ENCODE results near the gene ENAH. TPM values are rescaled to one million over a fixed set of nuclear protein-coding genes. Genes with fewer than 3 reads are reported as not detected.

The ENAH gene
- polyA plus RNA-seq, 1 donor (not counting 4 experiments of a cell fraction or from before 2014, with no cell fraction given): 61.0 TPM

GRCh38 chr1:225539069-225539468, 113.9 kb downstream of the ENAH start:
- DNase-seq (ENCODE audit: low read depth, low spot score): no peak

GRCh38 chr1:225537554-225538251, 115.2 kb downstream of the ENAH start:
- dilution Hi-C loops (cut with MboI; ENCODE audit: extremely low pct_ligation_motif_present, low sequenced_read_pairs): no loop called here
- Histone ChIP-seq H3K9ac (ENCODE audit: control insufficient read depth, extremely low read depth, insufficient read depth, low read length) (no peak overlapping the region), H3K4me3 (ENCODE audit: control insufficient read depth in 2 of 3, extremely low read depth in 1 of 3, insufficient read depth in 2 of 3, low read depth in 1 of 3, low read length in 3 of 3) (no peak overlapping the region), H3K4me1 (ENCODE audit: control insufficient read depth, extremely low read depth, insufficient read depth, low read length) (peaks cover 11% of the 10 kb centered on the region), H4K20me1 (ENCODE audit: control insufficient read depth, extremely low read depth, insufficient read depth, low read length) (no peaks in the 10 kb centered on the region), H3K27me3 (ENCODE audit: control insufficient read depth, extremely low read depth, insufficient read depth, low read length) (no peaks in the 10 kb centered on the region), H3K79me2 (ENCODE audit: control insufficient read depth, insufficient read depth, low read length) (peaks cover 4% of the 10 kb centered on the region), H2AFZ (ENCODE audit: control insufficient read depth, low read length) (no peak overlapping the region), H3K27ac (ENCODE audit: control insufficient read depth, insufficient read depth, low read length) (no peak overlapping the region), H3K9me1 (ENCODE audit: control insufficient read depth, extremely low read depth, insufficient read depth, low read length) (peaks cover 3% of the 10 kb centered on the region), H3K9me3 (ENCODE audit: control insufficient read depth, low read depth, low read length) (no peaks in the 10 kb centered on the region), H3K4me2 (ENCODE audit: control insufficient read depth, extremely low read depth, insufficient read depth, low read depth, low read length) (no peak overlapping the region), H3K36me3 (ENCODE audit: control insufficient read depth in 2 of 2, extremely low read depth in 1 of 2, insufficient read depth in 2 of 2, low read length in 2 of 2) (peaks cover 0 to 2% of the 10 kb centered on the region in 2 experiments)
- no peak for TF ChIP-seq EZH2 (IDR thresholded peaks at IDR 0.05; ENCODE audit: low read length)
- TF ChIP-seq CTCF (optimal IDR thresholded peaks at IDR 0.05 in 1 of 3, IDR thresholded peaks at IDR 0.05 in 1 of 3, conservative IDR thresholded peaks at IDR 0.05 in 1 of 3; ENCODE audit: extremely low read depth in 1 of 3, insufficient read depth in 2 of 3, low read length in 3 of 3): no peak
- FAIRE-seq: peak; percentile 9
- no peak for DNase-seq (ENCODE audit: low read depth, low spot score)

More at GRCh38 chr1:225539069-225539468, 113.9 kb downstream of the ENAH start:
- H3K79me2 ChIP-seq (ENCODE audit: control insufficient read depth, insufficient read depth, low read length): peaks cover 4% of the 10 kb centered on the region
- H3K27ac ChIP-seq (ENCODE audit: control insufficient read depth, insufficient read depth, low read length): no peak overlapping the region
- FAIRE-seq: peak; percentile 76
- dilution Hi-C loops (cut with MboI; ENCODE audit: extremely low pct_ligation_motif_present, low sequenced_read_pairs): no loop called here
- no peak for TF ChIP-seq CTCF (optimal IDR thresholded peaks at IDR 0.05 in 1 of 3, IDR thresholded peaks at IDR 0.05 in 1 of 3, conservative IDR thresholded peaks at IDR 0.05 in 1 of 3; ENCODE audit: extremely low read depth in 1 of 3, insufficient read depth in 2 of 3, low read length in 3 of 3)
- no peak for TF ChIP-seq EZH2 (IDR thresholded peaks at IDR 0.05; ENCODE audit: low read length)
- no peak overlapping the region for H3K9ac ChIP-seq (ENCODE audit: control insufficient read depth, extremely low read depth, insufficient read depth, low read length)
- no peaks in the 10 kb centered on the region for H3K9me3 ChIP-seq (ENCODE audit: control insufficient read depth, low read depth, low read length)
- peaks cover 3% of the 10 kb centered on the region for H3K9me1 ChIP-seq (ENCODE audit: control insufficient read depth, extremely low read depth, insufficient read depth, low read length)
- no peak overlapping the region for H3K4me3 ChIP-seq (ENCODE audit: control insufficient read depth in 2 of 3, extremely low read depth in 1 of 3, insufficient read depth in 2 of 3, low read depth in 1 of 3, low read length in 3 of 3)
- no peaks in the 10 kb centered on the region for H3K27me3 ChIP-seq (ENCODE audit: control insufficient read depth, extremely low read depth, insufficient read depth, low read length)
- H3K4me2 ChIP-seq (ENCODE audit: control insufficient read depth, extremely low read depth, insufficient read depth, low read depth, low read length): no peak overlapping the region
- peaks cover 0 to 2% of the 10 kb centered on the region in 2 experiments for H3K36me3 ChIP-seq (ENCODE audit: control insufficient read depth in 2 of 2, extremely low read depth in 1 of 2, insufficient read depth in 2 of 2, low read length in 2 of 2)
- H3K4me1 ChIP-seq (ENCODE audit: control insufficient read depth, extremely low read depth, insufficient read depth, low read length): peaks cover 11% of the 10 kb centered on the region
- no peaks in the 10 kb centered on the region for H4K20me1 ChIP-seq (ENCODE audit: control insufficient read depth, extremely low read depth, insufficient read depth, low read length)
- no peak overlapping the region for H2AFZ ChIP-seq (ENCODE audit: control insufficient read depth, low read length)
